Upper lobe of left lung (tissue), 6 donors: ENCODE results near the gene HES4. TPM values are rescaled to one million over a fixed set of nuclear protein-coding genes. Genes with fewer than 3 reads are reported as not detected.
A peak's percentile ranks its signal among the peaks of the same experiment; 100 is the strongest.

Experiments
- ATAC-seq, 2 donors: fragments of 200-7000 bp; cut with Tn5 transposase; one replicate each; pipeline ENCODE4 v1.9.1; 2022; ENCODE audit warnings: mild to moderate bottlenecking in 2 of 2, moderate library complexity in 2 of 2; ENCODE audit not compliant: low FRiP score in 2 of 2
- DNase-seq, 2 donors: peaks; one replicate each; pipeline ENCODE4 v3.0.0-alpha.2; 2019 to 2020
- H3K27ac ChIP-seq, 4 donors: fragments of 200-600 bp; sonication (generic); one replicate each; pipeline ENCODE4 v1.5.1; 2016 to 2019
- H3K27me3 ChIP-seq, 4 donors: fragments of 200-600 bp; sonication (generic); one replicate each; pipeline ENCODE4 v1.5.1; 2017 to 2019
- H3K36me3 ChIP-seq, 4 donors: fragments of 200-600 bp; sonication (generic); one replicate each; pipeline ENCODE4 v1.5.1; 2016 to 2019
- H3K4me1 ChIP-seq, 4 donors: fragments of 200-600 bp; sonication (generic); one replicate each; pipeline ENCODE4 v1.5.1; 2018 to 2019
- H3K4me3 ChIP-seq, 4 donors: fragments of 200-600 bp; sonication (generic); one replicate each; pipeline ENCODE4 v1.5.1; 2017 to 2019; ENCODE audit warnings: mild to moderate bottlenecking in 2 of 4, moderate library complexity in 1 of 4
- H3K9me3 ChIP-seq, 4 donors: fragments of 200-600 bp; sonication (generic); one replicate each; pipeline ENCODE4 v1.5.1; 2018 to 2019
- EP300 ChIP-seq, 4 donors: sonication (generic); formaldehyde crosslinking; IDR thresholded peaks; one replicate each; pipeline ENCODE4 v1.5.1; 2017; ENCODE audit warnings: antibody characterized with exemption in 4 of 4, control low read depth in 2 of 4
- POLR2A ChIP-seq, 4 donors: fragments of 450-650 bp; IDR thresholded peaks; one replicate each; pipeline ENCODE4 v1.5.1; 2016 to 2017; ENCODE audit warnings: antibody characterized with exemption in 4 of 4, mild to moderate bottlenecking in 2 of 4
- POLR2AphosphoS5 ChIP-seq, 2 donors: sonication (generic); formaldehyde crosslinking; IDR thresholded peaks; one replicate each; pipeline ENCODE4 v1.5.1; 2017; ENCODE audit warnings: antibody characterized with exemption in 2 of 2
- WGBS, 2 donors: methylation state at CpG; one replicate each; pipeline ENCODE4 v1.1.5; 2017 to 2018; 5-methylcytosine and 5-hydroxymethylcytosine counted together
- total RNA-seq, 6 donors: library from RNA; depleted of rRNA in 4 of 6; stranded (reverse); fragments of >200 nt in 4 of 6; gene quantifications; one replicate each; pipeline versions ENCODE4 v1.1.0 to v1.2.1, GENCODE V29; 2016 to 2021
- TF ChIP-seq, protein P1 (sequence below), 6 experiments: fragments of 450-650 bp in 4 of 6; fragments of 200-600 bp in 2 of 6; sonication (generic) in 2 of 6; IDR thresholded peaks; one replicate each; pipeline ENCODE4 v1.5.1; 2016 to 2019; ENCODE audit warnings: antibody characterized with exemption in 6 of 6
- donor health status: DM: no; HTN: no; CAD: no; lungs with moderate emphysema.
- donor health status: DM: no; HTN: yes; CAD: no; lungs with severe emphysema.

The HES4 gene
- total RNA-seq, 6 donors from 2014 or later = 26.5 to 55.0 (median 35.0) TPM

DNA sequence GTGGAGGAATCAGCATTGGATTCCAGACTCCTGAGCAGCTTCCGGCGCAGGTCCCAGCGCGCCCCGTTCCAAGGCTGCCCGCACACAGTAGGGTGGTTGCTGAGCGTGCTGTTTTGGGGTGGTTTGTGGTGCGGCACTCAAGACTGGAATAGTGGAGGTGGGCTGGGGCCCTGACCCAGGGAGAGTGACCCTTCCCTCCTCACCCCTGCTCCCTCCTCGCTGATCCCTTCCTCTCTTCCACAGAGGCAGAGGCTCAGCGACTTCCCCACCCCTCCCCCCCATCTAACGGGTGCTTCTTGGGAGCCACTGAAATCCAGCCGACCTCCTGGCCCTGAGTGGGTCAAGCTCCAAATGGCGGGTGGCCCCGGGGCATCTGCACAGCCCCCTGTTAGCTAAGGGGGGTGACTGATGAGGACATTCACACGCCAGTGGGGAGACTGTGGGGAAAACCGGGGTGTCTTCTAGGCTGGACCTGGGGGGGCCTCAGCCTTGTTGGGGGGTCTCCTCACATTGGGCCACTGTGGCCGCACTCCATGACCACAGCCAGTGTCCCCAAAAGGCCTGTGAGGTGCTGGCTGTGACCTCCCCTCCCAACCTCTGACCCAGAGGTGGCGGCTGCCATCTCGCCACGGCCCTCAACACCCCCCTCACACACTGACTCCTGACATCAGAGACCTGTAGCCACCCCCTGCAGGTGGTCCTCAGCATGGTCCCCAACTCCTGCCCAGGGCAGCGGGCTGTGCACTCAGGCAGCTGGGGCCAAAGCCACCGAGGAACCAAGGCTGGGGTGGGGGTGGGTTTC is 3.9 kb upstream of the HES4 start:
- Histone ChIP-seq H3K4me1 (peaks cover 37 to 54% (median 46%) of the 10 kb centered on the region in 4 donors), H3K36me3 (no peaks in the 10 kb centered on the region), H3K9me3 (no peaks in the 10 kb centered on the region), H3K27me3 (peaks cover 0 to 24% (median 7%) of the 10 kb centered on the region in 4 donors), H3K4me3 (no peak overlapping the region), H3K27ac (no peak overlapping the region)
- 84 to 93% methylated on average over 10 to 14 of the region's 22 CpGs for WGBS, 2 donors
- TF ChIP-seq, protein P1, sequence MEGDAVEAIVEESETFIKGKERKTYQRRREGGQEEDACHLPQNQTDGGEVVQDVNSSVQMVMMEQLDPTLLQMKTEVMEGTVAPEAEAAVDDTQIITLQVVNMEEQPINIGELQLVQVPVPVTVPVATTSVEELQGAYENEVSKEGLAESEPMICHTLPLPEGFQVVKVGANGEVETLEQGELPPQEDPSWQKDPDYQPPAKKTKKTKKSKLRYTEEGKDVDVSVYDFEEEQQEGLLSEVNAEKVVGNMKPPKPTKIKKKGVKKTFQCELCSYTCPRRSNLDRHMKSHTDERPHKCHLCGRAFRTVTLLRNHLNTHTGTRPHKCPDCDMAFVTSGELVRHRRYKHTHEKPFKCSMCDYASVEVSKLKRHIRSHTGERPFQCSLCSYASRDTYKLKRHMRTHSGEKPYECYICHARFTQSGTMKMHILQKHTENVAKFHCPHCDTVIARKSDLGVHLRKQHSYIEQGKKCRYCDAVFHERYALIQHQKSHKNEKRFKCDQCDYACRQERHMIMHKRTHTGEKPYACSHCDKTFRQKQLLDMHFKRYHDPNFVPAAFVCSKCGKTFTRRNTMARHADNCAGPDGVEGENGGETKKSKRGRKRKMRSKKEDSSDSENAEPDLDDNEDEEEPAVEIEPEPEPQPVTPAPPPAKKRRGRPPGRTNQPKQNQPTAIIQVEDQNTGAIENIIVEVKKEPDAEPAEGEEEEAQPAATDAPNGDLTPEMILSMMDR (IDR thresholded peaks at IDR 0.05) = no peak
- TF ChIP-seq POLR2A (IDR thresholded peaks at IDR 0.05) (no peak), EP300 (IDR thresholded peaks at IDR 0.05) (no peak), POLR2AphosphoS5 (IDR thresholded peaks at IDR 0.05) (no peak)
- DNase-seq (peak in 1 of 2 donors; percentile 71), ATAC-seq (no peak)

DNA sequence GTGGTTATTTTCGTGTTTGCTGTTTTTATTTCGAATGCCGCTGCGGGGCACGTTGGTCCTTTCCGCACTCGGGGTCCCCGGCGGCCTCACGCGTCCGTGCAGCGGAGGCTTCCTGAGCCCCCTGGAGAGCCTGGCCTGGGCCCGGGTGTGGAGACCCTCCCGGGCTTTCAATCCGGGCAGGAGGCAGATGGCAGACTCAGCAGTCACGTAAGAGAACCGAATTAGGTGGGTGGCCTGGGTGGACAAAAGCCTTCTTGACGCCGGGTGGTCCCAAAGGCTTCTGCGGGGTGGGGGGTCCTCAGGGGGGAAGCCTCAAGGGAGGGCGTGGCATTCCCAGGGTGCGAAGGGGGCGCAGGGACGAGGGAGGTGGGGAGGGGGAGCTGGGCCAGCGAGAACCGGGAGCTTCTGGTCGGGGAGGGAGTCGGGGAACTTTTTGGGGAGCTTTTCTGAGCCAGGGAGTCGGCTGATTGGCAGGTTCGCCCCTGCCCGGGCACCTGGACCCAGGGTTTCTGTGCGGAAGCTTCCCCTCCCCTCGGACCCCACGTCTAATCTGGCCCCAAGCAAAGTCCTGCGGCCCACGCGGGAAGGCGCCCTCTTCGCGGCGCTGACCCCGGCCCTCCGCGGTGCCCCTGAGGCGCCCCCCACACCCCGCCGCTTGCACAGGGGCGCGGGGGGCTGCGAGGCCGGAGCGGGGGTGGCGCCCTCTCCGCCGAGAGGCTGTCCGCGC is 1.3 kb upstream of the HES4 start:
- peak overlapping the region; percentile 29 to 72 (median 64) for H3K4me3 ChIP-seq
- WGBS, 2 donors = 1 to 2% methylated on average over 21 to 45 of the region's 58 CpGs
- no peaks in the 10 kb centered on the region for H3K36me3 ChIP-seq
- no peaks in the 10 kb centered on the region for H3K9me3 ChIP-seq
- H3K27ac ChIP-seq = peak overlapping the region; percentile 96 to 98 (median 98)
- DNase-seq (no peak), ATAC-seq (no peak)
- TF ChIP-seq EP300 (IDR thresholded peaks at IDR 0.05) = no peak
- TF ChIP-seq POLR2AphosphoS5 (IDR thresholded peaks at IDR 0.05) = no peak
- TF ChIP-seq, protein P1 (IDR thresholded peaks at IDR 0.05) = peak in 1 of 6 experiments; percentile 1
- no peak for TF ChIP-seq POLR2A (IDR thresholded peaks at IDR 0.05)
- peaks cover 41 to 62% (median 56%) of the 10 kb centered on the region in 4 donors for H3K4me1 ChIP-seq
- H3K27me3 ChIP-seq = peaks cover 0 to 41% (median 18%) of the 10 kb centered on the region in 4 donors

DNA sequence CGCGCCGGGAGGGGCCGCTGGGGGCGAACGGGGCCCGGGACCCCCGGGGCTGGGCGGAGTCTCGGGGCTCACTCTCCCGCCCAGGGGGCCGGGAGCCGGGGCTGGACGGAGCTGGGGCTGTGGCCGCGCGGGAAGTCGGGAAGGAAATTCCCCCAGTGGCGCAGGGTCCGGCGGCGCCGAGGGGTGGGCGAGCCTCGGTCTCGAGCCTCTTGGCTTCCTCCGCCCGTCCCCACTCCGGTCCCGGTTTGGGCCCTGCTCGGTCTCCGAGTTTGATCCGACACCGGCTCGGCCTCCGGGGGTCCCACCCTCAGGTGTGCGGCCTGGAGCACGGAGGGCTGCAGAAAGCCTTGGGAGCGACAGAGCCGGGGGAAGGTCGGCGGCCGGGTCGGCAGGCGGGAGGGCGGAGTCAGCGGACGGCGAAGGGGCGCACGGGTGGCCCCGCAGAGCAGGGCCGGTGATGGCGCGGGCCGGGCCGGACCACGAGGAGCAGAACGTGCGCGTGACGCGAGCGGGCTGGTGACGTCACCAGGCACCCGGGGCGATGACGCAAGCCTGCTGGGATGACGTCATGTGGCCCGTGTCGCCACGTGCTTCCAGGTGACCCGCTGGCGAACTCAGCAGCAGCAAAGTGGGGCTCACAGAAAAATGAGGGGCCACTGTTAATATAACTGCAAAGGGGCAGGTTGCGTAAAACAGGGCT is 610 bp upstream of the HES4 start:
- Histone ChIP-seq H3K4me1 (peaks cover 36 to 60% (median 52%) of the 10 kb centered on the region in 4 donors), H3K27me3 (peaks cover 0 to 41% (median 18%) of the 10 kb centered on the region in 4 donors)
- 0 to 3% methylated on average over 4 to 8 of the region's 75 CpGs for WGBS, 2 donors

More for the DNA sequence above, 610 bp upstream of the HES4 start:
- TF ChIP-seq EP300 (IDR thresholded peaks at IDR 0.05) = peak in 2 of 4 donors; percentile 13 to 88
- TF ChIP-seq POLR2A (IDR thresholded peaks at IDR 0.05) = no peak
- peak; percentile 83 to 94 for TF ChIP-seq POLR2AphosphoS5 (IDR thresholded peaks at IDR 0.05)
- TF ChIP-seq, protein P1 (IDR thresholded peaks at IDR 0.05) = peak in 2 of 6 experiments; percentile 44 to 46
- H3K36me3 ChIP-seq = no peaks in the 10 kb centered on the region
- H3K4me3 ChIP-seq = peak overlapping the region; percentile 29 to 72 (median 64)
- no peaks in the 10 kb centered on the region for H3K9me3 ChIP-seq
- H3K27ac ChIP-seq = peak overlapping the region; percentile 96 to 98 (median 98)
- DNase-seq (peak; percentile 63 to 97), ATAC-seq (peak; percentile 64 to 71)
